GM18519 (cell line): Measurements from ENCODE around the gene SCFD2.
"Not testable (repeated sequence)": the region's sequence is repeated elsewhere in the genome, so short reads cannot be mapped to it uniquely, and the experiment has no call there.

Experiments used
- ATAC-seq: cut with Tn5 transposase; IDR thresholded peaks from one replicate; pipeline ENCODE4 v1.9.1; 2021; ENCODE audit warnings: mild to moderate bottlenecking, moderate library complexity; ENCODE audit not compliant: unreplicated experiment, low FRiP score

Gene SCFD2

GRCh38 chr4:52846502-52846901 lies 519.4 kb downstream of the SCFD2 start:
- ATAC-seq = no peak

- ATAC-seq = no peak
Observed at GRCh38 chr4:52844596-52844995, 521.3 kb downstream of the SCFD2 start.

GRCh38 chr4:52843958-52844357 lies 521.9 kb downstream of the SCFD2 start:
- ATAC-seq = no peak

- no peak for ATAC-seq
Observed at GRCh38 chr4:52843351-52843750, 522.5 kb downstream of the SCFD2 start.

GRCh38 chr4:52842792-52843191 lies 523.1 kb downstream of the SCFD2 start:
- no peak for ATAC-seq

- no peak for ATAC-seq
Observed at GRCh38 chr4:52841682-52842456, 524.0 kb downstream of the SCFD2 start.

GRCh38 chr4:52840531-52841370 lies 525.1 kb downstream of the SCFD2 start:
- no peak for ATAC-seq

- ATAC-seq = no peak
Observed at GRCh38 chr4:52838729-52839586, 526.9 kb downstream of the SCFD2 start.

- ATAC-seq = no peak
Observed at GRCh38 chr4:52837716-52838558, 527.9 kb downstream of the SCFD2 start.

GRCh38 chr4:52836678-52837077 lies 529.2 kb downstream of the SCFD2 start:
- no peak for ATAC-seq

GRCh38 chr4:52836120-52836519 lies 529.7 kb downstream of the SCFD2 start:
- no peak for ATAC-seq

- ATAC-seq = not testable (repeated sequence)
Observed at GRCh38 chr4:52834641-52835456, 531.0 kb downstream of the SCFD2 start.

- no peak for ATAC-seq
Observed at GRCh38 chr4:52833941-52834525, 531.8 kb downstream of the SCFD2 start.

- ATAC-seq = no peak
Observed at GRCh38 chr4:52825460-52826090, 540.3 kb downstream of the SCFD2 start.

- no peak for ATAC-seq
Observed at GRCh38 chr4:52824603-52825459, 541.0 kb downstream of the SCFD2 start.

GRCh38 chr4:52824270-52824602 lies 541.6 kb downstream of the SCFD2 start:
- no peak for ATAC-seq

GRCh38 chr4:52823702-52824092 lies 542.2 kb downstream of the SCFD2 start:
- no peak for ATAC-seq
